Chondrocyte (in vitro differentiated cells): ENCODE data around the gene GPR26. TPM values are rescaled to one million over a fixed set of nuclear protein-coding genes. Genes with fewer than 3 reads are reported as not detected.

Experiments used
- DNase-seq: peaks from one replicate; pipeline ENCODE4 v3.0.0; 2021; ENCODE audit warnings: mixed read lengths, low spot score
- H3K27ac Mint-ChIP-seq: one replicate; pipeline ENCODE4 v1.8.0; 2021; ENCODE audit warnings: mild to moderate bottlenecking, moderate library complexity, mixed read lengths; ENCODE audit not compliant: unreplicated experiment
- H3K27me3 Mint-ChIP-seq: 2 replicates; pipeline ENCODE4 v1.8.0; 2021; ENCODE audit warnings: low read depth, mixed read lengths
- H3K36me3 Mint-ChIP-seq: 2 replicates; pipeline ENCODE4 v1.8.0; 2021; ENCODE audit warnings: low read depth, mixed read lengths
- H3K4me1 Mint-ChIP-seq: 2 replicates; pipeline ENCODE4 v1.8.0; 2021; ENCODE audit warnings: low read depth, mild to moderate bottlenecking, mixed read lengths
- H3K4me3 Mint-ChIP-seq: one replicate; pipeline ENCODE4 v1.8.0; 2021; ENCODE audit warnings: mild to moderate bottlenecking, moderate library complexity, mixed read lengths; ENCODE audit not compliant: unreplicated experiment
- H3K9me3 Mint-ChIP-seq: 2 replicates; pipeline ENCODE4 v1.8.0; 2021; ENCODE audit warnings: low read depth, mixed read lengths
- total RNA-seq: library from RNA; stranded (reverse); gene quantifications from 3 replicates; pipeline ENCODE4 v1.2.1, GENCODE V29; 2021
- TF ChIP-seq, protein P1 (sequence below): fragments of 200-600 bp; sonication (generic); IDR thresholded peaks from 2 replicates; pipeline ENCODE4 v1.5.0; 2021; ENCODE audit warnings: antibody characterized with exemption, mild to moderate bottlenecking, moderate library complexity

GPR26 gene
- total RNA-seq, 1 donor from 2014 or later: not detected

DNA sequence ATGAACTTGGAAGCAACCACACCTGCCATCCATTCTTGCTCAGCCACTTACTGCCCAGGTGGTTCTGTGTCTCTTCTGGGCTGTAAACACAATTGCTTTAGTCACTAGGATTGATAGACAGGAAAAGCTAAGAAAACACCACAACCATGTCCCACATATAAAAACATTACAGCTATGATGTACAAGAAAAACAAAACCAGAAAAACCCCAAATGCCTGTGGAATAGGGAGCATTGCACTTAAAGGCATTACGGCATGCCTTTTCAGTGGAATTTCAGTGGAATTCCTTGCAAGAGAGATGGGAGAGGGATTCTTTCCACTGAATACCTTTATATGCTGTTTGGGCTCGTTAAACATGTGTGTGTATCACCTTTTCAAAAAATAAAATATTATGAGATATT, 44.2 kb upstream of the GPR26 start:
- no peak overlapping the region for H3K4me3 Mint-ChIP-seq
- TF ChIP-seq, protein P1, sequence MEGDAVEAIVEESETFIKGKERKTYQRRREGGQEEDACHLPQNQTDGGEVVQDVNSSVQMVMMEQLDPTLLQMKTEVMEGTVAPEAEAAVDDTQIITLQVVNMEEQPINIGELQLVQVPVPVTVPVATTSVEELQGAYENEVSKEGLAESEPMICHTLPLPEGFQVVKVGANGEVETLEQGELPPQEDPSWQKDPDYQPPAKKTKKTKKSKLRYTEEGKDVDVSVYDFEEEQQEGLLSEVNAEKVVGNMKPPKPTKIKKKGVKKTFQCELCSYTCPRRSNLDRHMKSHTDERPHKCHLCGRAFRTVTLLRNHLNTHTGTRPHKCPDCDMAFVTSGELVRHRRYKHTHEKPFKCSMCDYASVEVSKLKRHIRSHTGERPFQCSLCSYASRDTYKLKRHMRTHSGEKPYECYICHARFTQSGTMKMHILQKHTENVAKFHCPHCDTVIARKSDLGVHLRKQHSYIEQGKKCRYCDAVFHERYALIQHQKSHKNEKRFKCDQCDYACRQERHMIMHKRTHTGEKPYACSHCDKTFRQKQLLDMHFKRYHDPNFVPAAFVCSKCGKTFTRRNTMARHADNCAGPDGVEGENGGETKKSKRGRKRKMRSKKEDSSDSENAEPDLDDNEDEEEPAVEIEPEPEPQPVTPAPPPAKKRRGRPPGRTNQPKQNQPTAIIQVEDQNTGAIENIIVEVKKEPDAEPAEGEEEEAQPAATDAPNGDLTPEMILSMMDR: no peak
- peaks cover 6% of the 10 kb centered on the region for H3K9me3 Mint-ChIP-seq
- no peaks in the 10 kb centered on the region for H3K4me1 Mint-ChIP-seq
- DNase-seq: no peak
- H3K27ac Mint-ChIP-seq: no peak overlapping the region
- no peaks in the 10 kb centered on the region for H3K27me3 Mint-ChIP-seq
- no peaks in the 10 kb centered on the region for H3K36me3 Mint-ChIP-seq

DNA sequence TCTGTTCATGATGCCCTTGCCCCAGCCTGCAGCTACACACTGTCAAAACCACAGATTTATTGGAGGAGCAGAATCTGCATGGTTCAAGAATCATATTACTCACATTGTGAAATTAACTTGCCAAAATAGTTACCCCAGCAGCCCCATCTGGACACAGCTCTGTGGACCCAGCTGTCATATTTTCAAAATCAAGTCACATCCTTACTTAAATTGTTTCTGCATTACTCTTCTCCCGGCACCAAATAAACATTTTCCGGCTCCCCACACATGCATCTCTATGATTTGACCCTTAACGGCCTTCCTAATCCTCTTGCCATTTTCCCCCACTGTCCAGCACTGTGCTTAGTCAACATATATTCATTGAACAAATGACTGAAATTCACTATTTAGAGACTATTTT, 43.8 kb upstream of the GPR26 start:
- Mint-ChIP-seq H3K9me3 (peaks cover 6% of the 10 kb centered on the region), H3K4me3 (no peak overlapping the region), H3K4me1 (no peaks in the 10 kb centered on the region), H3K27ac (no peak overlapping the region), H3K36me3 (no peaks in the 10 kb centered on the region), H3K27me3 (no peaks in the 10 kb centered on the region)
- TF ChIP-seq, protein P1: no peak
- DNase-seq: no peak

DNA sequence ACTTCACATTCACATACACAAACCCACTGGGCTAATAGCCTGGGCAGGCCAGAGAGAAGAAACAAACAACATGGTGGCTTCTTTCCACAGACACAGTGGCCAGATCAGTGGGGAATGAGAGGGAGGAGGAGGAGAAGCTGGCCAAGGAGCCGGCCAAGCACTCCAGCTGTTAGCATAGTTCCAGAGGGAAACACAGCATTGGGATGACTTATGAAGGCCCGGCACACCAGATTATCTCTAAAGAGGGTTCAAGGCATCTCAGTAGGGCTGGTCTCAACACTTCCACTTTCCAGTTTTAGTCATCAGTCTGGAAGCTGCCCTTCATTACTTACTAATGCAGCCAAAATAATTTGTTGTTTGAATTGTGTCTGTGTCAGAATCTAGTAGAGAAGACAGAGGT, 42.1 kb upstream of the GPR26 start:
- H3K9me3 Mint-ChIP-seq: peaks cover 8% of the 10 kb centered on the region
- H3K27ac Mint-ChIP-seq: no peak overlapping the region
- no peaks in the 10 kb centered on the region for H3K36me3 Mint-ChIP-seq
- DNase-seq: no peak
- H3K4me3 Mint-ChIP-seq: no peak overlapping the region
- TF ChIP-seq, protein P1: no peak
- no peaks in the 10 kb centered on the region for H3K27me3 Mint-ChIP-seq
- no peaks in the 10 kb centered on the region for H3K4me1 Mint-ChIP-seq

DNA sequence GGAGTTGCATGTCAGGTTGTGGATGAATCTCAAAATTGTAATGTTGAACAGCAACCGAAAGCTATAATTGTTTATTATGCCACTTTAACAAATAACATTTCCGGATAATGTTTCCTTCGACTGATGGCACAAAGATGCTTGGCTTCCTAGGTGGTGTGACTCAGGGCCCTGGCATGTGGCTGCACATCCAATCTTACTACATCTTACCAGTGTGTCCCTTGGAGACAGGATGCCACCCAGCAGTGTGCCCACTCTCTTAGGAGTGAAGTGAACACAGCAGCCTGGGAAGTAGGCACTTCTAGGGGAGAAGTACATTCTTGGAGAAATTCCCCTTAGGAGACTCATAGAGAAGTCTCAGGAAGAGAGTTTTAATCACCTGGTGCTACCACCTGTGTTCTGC, 33.0 kb upstream of the GPR26 start:
- no peaks in the 10 kb centered on the region for H3K4me1 Mint-ChIP-seq
- H3K27ac Mint-ChIP-seq: no peak overlapping the region
- TF ChIP-seq, protein P1: no peak
- DNase-seq: no peak
- peaks cover 15% of the 10 kb centered on the region for H3K9me3 Mint-ChIP-seq
- H3K4me3 Mint-ChIP-seq: no peak overlapping the region
- H3K27me3 Mint-ChIP-seq: no peaks in the 10 kb centered on the region
- no peaks in the 10 kb centered on the region for H3K36me3 Mint-ChIP-seq

DNA sequence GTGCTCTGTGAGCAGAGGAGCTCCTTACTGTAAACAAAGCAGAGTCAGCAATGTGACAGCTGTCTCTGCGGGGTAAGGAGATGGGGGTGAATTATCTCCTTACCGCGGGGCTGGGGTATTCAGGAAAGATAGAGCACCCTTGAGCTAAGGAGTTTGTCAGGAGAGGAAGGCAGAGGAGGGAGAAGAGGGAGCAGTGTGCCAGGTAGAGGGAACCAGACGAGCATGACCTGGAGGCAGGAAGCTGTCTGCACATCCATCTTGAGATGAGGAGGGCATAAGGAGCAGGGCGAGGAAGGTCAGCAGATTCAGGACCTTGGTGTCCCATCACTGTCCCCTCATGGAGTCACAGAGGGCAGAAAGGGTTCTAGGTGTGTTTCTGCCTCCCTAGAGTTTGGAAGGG, 32.5 kb upstream of the GPR26 start:
- no peak for DNase-seq

More for the DNA sequence above, 32.5 kb upstream of the GPR26 start:
- no peak overlapping the region for H3K27ac Mint-ChIP-seq
- no peaks in the 10 kb centered on the region for H3K4me1 Mint-ChIP-seq
- H3K36me3 Mint-ChIP-seq: no peaks in the 10 kb centered on the region
- H3K9me3 Mint-ChIP-seq: peaks cover 15% of the 10 kb centered on the region
- H3K27me3 Mint-ChIP-seq: no peaks in the 10 kb centered on the region
- no peak overlapping the region for H3K4me3 Mint-ChIP-seq
- TF ChIP-seq, protein P1: no peak
